Measurements from ENCODE around the gene PVALEF.

Gene PVALEF

DNA sequence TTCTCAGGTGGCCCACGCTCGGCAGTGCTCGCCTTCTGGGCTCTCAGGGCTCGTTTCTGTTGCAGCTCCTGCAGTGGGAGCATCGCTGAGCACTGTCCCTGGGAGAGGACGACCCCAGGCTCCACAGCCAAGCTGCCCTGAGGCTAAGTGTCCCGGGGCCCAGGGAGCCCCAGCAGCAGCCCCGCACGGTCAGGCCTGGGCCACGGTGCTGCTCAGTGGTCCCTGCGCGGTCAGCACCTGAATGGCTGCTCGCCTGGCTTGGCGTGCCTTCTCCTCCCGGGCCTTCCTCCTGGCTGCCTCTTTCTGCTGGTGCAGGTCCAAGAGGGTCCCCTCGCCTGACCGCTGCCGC is 34.1 kb downstream of the PVALEF start:
- DNase-seq = no peak

- DNase-seq = no peak
Measured at GRCh38 chr17:81200201-81200600, 34.9 kb downstream of the PVALEF start.

DNA sequence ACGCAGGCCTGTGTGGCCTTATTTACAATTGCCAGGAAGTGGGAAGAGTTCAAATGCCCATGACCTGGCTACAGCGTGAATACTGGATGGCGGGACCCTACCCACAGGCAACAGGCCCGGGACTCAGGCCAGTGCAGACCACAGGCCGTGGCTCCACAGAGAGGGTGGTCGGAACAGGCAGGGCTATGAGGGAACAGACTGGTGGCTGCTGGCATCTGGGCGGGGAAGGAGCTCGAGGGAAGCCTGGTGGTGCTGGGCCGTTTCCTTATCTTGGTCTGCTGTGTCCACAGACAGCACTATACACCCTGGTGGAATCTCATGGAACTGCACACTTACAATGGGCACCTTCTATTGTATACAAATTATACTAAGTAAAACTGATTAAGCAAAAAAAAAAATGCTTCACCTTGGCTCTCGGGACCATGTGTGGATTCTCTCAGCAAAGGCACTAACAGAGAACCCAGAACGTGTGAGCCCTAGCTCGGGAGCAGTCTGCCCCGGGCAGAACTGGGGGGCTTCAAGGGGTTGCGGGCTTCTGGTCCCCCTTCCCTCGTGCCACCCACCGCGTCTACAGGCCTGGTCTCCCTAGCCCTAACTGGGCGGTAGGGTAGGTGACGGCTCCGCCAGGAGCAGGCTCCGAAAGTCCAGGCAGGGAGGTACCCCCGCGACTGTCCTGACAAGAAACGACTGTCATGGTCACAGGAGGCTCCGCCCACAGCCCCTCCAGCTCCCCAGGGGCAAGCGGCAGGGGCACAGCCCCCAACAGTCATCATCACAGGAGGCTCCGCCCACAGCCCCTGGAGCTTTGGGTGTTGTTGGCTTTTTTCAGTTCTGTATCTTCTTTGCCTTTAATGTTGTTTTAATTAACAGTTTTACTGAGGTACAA is 35.6 kb downstream of the PVALEF start:
- DNase-seq = no peak

DNA sequence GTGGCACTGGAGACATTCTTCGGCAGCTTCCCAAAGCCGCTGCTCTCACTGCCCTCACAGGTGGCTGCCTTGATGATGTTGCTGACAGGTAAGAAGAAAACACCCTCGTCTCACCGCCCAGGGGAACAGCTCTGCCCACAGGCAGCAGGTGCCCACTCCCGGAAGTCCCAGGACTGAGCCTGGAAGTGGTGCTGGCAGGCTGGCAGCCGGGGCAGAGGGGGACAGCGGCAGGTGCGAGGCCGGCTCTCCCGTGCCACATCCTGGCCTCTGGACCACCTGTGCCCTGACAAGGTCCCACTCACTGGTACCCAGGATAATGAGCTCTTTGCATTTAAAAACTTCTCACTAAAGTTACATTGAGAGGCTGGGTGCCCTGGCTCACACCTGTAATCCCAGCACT is 37.0 kb downstream of the PVALEF start:
- no peak for DNase-seq

- DNase-seq = no peak
Measured at GRCh38 chr17:81203136-81203535, 37.8 kb downstream of the PVALEF start.

GRCh38 chr17:81204578-81204977 is 39.3 kb downstream of the PVALEF start:
- DNase-seq = no peak

DNA sequence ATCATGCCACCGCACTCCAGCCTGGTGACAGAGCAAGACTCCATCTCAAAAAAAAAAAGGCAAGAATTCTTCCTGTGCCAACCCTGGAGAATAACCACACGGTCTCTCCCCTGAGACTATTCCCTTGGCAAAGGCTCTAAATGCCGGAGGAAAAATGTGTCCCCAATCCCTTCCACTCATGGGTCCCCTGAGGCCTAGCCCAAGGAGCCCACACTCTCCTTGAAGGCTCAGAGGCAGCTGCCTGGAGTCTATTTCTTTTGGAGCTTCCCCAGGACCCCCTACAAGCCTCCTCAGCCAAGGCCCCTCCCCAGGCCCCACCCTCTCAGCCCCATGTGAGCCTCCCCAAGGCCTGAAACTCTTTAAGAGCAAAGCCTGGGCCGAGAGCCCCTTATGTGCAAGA is 40.9 kb downstream of the PVALEF start:
- no peak for DNase-seq

DNA sequence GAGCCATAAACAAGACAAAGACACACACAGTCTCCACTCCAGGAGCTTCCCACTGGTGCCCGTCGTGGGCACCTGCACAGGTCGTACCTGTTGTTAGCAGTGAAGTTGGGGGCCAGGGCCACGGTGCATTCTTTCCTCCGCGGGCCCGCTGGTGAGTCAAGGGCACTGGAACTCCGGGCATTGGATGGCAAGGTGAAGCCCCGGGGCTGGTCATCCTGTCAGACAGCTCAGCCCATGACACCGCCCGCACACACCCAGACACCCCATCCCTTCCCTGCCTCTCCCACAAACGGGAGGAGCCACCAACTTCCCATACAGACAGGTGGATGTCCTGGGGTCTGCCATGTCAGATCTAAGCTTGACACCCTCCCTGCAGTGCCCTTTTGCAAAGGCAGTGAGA is 41.4 kb downstream of the PVALEF start:
- no peak for DNase-seq

- DNase-seq = peak; percentile 10
Measured at GRCh38 chr17:81207610-81208581, 42.6 kb downstream of the PVALEF start.

GRCh38 chr17:81208651-81209050 is 43.3 kb downstream of the PVALEF start:
- DNase-seq = no peak

- DNase-seq = no peak
Measured at GRCh38 chr17:81209141-81209540, 43.8 kb downstream of the PVALEF start.

GRCh38 chr17:81210466-81210865 is 45.2 kb downstream of the PVALEF start:
- DNase-seq = no peak

- no peak for DNase-seq
Measured at GRCh38 chr17:81210868-81211267, 45.6 kb downstream of the PVALEF start.

- DNase-seq = no peak
Measured at GRCh38 chr17:81212365-81212764, 47.1 kb downstream of the PVALEF start.

DNA sequence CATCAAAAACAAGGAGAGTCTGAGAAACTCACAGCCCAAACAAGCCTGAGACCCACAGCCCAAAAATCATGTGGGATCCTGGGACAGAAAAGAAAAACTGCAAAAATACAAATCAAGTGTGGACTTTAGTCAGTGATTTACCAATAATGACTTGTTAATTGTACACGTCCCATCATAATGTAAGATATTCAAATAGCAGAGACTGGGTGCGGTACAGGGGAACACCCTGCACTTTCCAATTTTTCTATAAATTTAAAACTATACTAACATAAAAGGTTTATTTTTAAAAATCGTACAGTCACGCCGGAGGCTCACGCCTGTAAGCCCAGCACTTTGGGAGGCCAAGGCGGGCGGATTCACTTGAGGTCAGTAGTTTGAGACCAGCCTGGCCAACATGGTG is 48.7 kb downstream of the PVALEF start:
- DNase-seq = no peak

GRCh38 chr17:81217491-81217890 is 52.2 kb downstream of the PVALEF start:
- DNase-seq = no peak

DNA sequence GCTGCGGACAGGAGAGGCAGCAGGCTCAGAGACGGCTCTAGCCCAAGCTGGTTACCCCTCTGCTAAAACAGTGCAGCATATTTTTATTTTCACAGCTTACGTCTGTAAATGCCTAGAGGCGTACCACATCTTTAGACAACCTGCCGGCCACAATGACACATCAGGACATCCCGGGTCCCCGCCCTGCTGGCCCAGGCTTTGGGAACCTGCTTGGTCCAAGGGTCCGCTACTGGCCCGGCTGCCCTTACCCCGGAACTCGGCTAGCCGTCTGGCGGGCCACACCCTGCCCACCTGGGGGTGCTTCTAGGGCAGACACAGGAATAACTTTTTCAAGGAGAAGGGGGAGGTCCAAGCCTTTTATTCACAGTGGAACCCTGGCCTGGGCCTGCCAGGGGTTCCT is 53.2 kb downstream of the PVALEF start:
- no peak for DNase-seq

DNA sequence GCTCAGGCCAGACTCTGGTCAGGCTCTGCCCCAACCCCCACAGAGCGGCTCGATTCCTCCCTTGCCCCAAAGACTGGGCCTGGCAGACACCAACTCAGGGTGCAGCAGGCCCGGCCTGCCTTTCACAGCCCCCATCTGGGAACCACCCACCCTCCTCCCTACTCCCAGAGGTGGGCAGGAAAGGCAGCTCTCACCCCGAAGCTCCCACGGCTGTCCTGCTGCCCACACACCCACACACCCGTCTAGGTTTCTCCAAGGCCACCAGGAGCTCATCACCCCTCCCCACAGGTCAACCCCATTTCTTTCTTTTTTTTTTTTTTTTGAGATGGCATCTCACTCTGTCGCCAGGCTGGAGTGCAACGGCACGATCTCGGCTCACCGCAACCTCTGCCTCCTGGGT is 53.7 kb downstream of the PVALEF start:
- no peak for DNase-seq

DNA sequence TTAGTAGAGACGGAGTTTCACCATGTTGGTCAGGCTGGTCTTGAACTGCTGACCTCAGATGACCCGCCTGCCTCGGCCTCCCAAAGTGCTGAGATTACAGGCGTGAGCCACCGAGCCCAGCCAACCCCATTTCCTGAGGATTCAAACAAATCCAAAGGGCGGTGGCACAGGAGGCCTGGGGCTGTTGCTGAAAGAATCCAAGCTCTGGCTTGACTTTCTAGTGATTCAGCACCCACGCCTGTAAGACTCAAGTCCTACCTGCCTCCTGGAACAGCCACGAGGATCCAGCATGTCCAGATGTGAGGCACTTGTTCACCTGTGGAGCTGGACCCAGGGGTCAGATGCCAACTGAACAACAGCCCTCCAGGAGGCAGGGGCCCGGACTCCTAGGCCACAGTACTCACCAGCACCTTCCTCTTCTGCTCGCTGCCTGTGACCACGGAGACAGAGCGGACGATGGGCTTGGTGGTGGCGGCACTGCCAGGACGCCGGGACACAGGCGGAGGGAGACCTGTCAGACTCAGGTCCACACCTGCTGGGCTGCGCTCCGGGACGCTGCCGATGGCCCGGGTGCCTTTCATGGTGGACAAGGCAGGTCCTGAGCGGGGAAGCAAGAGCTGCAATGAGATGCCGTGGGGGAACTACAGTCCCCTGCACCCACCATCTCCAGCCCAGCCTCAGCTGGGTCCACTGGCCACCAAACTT is 54.3 kb downstream of the PVALEF start:
- DNase-seq = no peak

DNA sequence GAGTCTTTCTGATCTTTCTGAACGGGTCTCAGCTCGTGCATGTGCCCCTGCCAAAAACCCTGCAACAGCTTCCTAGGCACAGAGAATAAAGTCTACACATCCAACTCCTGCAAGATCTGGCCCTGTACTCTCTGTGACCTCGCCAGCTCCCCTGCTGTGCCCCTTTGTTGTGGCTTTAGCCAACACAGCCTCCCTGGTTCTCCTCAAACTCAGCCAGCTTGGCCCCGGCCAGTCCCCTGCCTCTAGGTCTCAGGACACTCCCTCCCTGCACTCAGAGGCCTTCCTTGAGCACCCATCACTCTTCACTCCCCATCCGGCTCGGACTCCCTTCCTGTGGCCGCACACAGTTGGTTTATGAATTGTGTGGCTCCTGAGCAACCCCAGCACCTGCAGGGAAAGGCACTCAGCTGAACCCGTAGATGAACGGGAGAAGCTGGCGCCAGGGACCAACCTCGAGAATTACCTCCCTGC is 56.1 kb downstream of the PVALEF start:
- no peak for DNase-seq

- no peak for DNase-seq
Measured at GRCh38 chr17:81221842-81222619, 56.7 kb downstream of the PVALEF start.

- DNase-seq = no peak
Measured at GRCh38 chr17:81222620-81222905, 57.3 kb downstream of the PVALEF start.

Data from DMS79 treated with DMSO at 0.1 percent for 48 hours (cell line).